Measurements from ENCODE around the gene LHFPL6.

The LHFPL6 gene

DNA sequence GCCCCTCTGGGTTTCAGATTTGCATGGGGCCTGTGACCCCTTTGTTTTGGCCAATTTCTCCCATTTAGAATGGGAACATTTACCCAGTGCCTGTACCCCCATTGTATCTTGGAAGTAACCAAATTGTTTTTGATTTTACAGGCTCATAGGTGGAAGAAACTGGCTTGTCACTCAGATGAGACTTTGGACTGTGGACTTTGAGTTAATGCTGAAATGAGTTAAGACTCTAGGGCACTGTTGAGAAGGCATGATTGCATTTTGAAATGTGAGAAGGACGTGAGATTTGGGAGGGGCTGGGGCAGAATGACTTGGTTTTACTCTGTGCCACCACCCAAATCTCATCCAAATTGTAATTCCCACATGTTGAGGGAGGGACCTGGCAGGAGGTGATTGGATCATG is 306.0 kb downstream of the LHFPL6 start:
- no peak for DNase-seq

DNA sequence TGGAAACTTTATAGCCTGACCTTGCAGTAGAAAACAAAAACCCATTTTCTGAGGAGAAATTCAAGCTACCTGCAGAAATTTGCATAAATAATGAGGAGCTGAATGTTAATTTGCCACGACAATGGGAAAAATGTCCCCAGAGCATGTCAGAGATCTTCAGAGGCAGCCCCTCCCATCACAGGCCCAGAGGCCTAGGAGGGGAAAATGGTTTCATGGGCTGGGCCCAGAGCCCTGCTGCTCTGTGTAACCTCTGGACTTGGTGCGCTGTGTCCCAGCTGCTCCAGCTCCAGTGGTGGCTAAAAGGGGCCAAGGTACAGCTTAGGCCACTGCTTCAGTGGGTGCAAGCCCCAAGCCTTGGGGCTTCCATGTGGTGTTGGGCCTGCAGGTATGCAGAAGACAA is 306.8 kb downstream of the LHFPL6 start:
- no peak for DNase-seq
